HG02588 (cell line): ENCODE results near the gene OAT.

Experiments
- ATAC-seq: cut with Tn5 transposase; IDR thresholded peaks from one replicate; pipeline ENCODE4 v1.9.1; 2021; ENCODE audit warnings: mild to moderate bottlenecking, moderate library complexity; ENCODE audit not compliant: unreplicated experiment

OAT gene

DNA sequence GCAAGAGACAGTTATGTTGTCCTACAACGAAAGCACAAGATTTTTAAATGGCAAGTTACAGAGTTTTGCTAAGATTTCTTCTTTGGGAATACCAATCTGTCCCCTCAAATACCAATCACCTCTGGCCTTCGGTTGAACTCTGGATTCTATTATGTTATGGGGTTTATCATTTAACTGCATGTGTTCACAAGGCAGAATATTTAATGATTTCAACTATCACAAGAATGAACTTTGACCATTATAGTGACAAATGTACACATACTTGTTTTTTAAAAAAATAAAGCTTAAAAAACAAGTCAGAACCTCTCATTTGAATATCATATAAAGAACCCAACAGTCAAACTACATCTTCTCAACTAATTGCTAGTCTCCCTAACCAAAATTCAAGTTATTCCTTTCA is 11.3 kb downstream of the OAT start:
- no peak for ATAC-seq

DNA sequence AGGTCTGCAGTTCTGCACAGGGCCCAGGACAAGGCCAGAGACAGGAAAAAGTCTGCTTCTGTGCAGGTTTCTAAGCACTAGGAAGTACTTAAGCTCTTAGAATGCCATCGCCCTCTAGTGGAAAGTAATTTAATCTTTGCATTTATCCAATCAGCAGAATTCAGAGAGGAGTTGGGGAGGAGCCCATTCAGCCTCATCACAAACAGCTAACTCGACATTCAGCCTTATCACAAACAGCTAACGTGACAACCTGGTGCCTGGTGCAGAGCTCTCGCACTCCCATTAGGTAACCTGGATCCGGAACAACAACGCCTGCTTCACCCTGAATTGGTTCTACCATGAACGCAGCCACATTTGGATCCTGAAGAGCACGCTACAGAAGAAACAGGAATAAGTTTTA is 15.2 kb downstream of the OAT start:
- ATAC-seq = peak; percentile 71

DNA sequence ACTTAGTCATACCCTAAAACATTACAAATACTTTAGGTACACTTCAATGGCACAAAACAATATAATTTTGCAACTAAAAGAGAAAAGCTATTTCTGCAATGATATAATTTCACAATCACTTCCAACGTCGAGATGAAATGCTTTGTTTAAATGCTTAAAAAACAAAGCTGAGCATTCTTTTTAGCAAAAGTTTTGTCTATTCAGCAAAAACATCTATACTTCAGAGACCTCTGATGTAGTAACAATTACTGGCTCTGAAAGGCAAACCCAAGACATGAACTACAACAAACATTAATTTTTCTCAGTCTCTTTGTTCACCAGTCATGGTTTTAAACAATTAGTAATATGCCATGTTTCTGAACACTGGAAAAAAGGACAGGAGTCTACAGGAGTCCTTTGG is 16.4 kb downstream of the OAT start:
- no peak for ATAC-seq

DNA sequence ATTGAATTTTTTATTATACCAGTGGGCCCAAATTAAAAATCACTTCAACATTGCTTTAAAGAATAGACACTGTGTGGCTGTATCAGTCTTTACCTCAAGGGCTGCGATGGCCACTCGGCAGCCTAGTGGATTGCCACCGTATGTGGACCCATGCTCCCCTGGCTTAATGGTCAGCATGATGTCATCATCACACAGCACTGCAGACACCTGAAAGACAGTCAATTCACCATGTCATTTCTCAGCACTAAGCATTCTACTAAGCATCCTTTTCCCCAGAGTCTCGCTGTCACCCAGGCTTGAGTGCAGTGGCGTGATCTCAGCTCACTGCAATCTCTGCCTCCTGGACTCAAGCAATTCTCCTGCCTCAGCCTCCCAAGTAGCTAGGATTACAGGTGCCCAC is 17.1 kb downstream of the OAT start:
- no peak for ATAC-seq

DNA sequence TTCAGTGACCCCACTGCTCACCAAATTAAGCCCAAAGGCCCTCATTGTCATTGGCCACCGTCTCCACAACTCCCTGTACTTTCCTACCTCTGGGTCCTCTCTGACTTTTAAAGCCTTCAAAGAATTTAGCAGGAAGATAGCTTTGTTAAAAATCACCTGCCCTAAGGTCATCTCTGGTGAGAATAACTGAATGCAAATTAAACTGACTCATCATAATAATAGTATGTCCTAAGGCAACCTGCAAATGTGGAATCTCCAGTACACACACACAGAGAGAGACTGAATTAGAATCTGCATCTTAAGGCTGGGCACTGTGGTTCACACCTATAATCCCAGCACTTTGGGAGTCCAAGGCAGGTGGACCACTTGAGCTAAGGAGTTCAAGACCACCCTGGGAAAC is 24.1 kb downstream of the OAT start:
- no peak for ATAC-seq

DNA sequence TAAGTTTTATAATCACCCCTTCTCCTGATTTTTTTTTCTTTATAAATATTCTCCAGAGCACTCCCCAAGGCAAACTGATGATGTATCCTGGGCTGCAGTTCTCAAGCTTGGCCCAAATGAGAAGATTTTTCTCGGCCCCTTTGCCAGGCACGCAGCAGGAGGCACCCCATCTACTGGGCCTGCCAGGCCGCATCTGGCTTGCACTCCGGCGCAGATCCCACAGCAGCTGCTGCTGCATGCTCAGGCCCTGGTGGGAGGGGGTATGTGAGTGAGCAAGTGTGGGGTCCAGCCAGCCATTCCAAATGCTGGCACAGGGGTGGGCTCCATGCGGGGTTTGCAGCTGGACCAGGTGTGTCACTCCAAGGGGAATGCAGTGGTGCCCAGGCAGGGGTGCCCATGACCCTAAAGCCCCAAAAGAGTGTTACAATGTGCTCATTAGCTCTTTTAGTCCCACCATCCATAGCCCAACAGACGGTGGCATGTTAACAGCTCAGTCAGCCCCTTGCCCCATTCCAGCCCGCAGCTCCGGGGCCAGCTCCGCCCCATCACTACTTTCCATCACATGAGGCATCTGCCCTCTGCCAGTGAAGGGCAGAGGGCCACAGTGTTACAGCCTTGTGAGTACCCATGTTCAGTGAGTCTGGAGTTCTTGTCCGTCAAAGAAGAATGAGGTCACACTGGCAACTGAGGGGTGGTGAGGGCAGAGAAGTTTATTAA is 25.9 kb downstream of the OAT start:
- ATAC-seq = no peak

DNA sequence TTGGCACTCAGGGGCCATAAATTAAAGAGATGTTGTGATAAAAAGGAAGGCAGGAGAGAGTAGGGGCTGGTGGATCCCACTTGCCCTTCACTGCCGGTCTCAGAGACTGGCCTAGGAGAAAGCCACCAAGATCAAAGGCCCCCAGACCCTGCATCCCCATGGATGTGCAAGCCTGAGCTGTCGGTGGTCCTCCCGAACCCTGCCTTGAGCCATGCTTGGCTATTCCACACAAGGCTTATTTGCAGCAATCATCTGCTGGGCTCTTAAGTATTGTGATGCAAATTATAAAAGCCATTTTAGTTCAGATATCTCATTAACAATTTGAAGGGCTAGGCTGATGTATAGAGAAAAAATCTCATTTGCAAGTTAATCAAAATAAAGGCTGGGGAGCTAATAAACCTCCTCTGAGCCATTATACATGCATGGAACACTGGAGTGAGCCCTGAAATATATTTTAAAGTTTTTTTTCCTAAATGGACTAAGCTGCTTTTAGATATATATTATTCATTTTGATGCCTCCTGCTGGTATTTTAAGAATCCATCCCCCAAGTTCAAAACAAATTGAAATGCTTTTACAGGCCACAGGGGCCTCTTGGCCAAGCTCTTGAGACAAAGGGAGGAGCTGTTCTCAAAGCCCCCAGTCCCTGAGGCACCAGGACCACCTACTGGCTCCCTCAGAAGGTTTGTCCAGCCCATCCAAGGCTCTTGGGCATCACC is 28.1 kb downstream of the OAT start:
- ATAC-seq = no peak

DNA sequence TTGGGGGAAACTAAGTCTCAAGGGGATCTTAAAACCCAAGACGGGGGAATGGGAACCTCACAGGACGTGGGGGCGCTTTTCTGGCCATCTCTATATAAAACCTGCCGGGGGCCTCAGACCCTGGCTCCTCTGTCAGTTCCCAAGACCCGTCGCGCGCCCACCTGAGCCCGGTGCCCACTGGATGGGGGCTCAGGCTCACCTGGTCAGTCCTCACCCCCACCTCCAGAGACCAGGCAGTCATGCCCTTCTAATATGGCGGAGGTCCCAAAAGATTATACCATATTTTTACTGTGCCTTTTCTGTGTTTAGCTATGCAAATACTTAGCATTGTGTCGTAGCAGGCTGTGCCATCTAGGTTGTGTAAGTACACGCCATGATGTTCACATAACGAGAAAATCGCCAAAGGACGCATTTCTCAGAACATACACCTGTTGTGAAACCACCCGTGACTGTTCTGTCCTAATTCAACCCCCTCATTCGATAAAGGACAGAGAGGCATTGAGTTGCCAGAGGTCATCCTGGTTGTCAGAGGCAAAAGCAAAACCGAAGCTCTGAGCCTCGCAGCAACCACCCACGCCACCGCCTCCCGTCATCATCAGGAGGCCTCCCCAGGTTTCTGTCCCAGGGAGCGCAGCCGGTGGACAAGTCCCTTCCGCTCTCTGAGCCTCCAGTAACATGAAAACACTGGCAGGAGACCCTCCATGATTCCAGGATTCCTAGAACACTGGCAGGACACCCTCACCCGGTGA is 28.9 kb downstream of the OAT start:
- no peak for ATAC-seq

DNA sequence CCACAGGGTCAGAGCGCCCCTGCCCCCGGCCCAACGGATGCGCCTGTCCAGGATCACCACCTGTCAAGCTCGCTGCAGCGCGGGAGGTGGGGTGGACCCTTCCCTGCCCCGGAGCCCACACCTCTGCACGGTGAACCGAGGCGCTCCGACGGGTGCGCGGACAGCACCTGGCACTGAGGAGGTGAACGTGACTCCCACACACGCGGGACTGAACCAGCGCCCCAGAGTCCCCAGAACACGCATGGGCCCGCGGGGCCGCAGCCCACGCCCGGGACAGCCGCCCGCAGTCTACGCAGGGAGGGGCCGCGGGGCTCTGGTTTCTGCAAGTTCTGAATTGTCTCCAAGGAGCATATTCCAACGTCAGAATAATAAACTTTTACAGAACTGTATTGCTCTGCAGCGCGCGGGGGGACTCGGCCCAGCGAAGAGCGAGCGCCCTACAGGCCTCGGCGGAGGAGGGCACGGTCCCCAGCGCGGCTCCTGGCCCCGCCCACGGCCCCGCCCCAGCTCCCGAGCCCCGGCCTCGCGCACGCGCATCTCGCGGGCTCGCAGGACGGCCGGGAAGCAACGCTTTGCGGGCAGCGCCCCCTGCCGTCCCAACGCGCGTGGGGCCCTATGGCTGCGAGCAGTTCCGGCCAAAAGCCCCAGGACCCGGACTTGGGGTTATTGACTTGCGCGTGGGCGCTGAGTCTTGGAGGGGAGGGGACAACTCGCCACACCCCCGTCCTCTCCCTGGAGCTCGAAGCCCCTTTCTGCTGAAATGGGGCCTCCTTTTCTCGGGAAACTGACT is 29.7 kb downstream of the OAT start:
- peak; percentile 92 for ATAC-seq

DNA sequence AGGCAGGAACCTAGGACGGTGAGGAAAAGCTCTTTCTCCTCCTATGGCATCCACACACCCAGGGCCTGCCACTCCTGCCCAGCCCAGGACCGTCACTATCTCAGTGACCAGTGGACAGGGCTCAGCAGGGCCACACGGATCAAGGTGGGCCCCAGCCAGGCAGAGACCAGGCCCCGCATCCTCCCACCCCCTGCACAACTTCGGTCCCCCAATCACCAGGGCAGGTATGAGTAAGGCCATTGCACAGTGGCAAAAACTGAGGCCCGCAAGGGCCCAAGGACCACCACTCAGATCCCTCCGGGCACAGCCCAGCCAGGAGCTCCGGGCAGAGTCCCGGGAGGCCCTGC is 30.3 kb downstream of the OAT start:
- no peak for ATAC-seq

DNA sequence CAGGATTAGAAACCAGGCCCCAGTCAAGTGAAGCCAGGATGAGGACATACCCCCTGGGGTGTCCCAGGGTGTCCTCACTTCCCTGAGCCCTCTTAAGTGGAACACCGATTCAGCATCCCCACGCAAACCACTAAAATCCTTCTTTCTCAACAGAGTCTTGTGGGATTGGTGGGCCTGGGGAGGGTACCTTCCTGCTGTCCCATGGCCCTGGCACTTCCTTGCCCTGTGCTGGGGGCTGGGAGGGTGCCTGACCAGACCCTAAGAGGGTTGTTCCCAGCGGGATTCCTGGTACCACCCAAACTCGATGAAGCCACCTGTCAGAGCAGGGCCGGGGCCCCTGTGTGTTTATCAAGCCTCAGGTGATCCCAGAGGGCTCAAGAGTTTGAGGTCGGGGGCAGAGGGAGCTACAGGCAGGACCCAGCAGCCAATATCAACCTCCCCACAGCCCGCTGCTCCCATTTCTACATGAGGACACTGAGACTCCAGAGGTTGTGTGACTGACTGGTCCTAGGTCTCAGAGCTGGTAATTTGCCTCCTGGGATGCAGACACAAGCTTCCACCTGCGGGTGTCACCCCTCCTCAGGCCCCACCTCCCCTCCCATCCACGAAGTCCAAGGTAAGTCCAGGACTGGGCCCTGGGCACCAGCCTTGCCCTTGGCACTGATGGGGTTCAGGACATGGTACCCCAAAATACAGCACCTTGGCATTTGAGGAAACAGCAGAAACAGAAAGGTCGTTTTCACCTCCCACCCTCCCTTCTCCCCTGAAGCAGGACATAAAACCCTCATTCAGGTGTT is 31.4 kb downstream of the OAT start:
- ATAC-seq = no peak

DNA sequence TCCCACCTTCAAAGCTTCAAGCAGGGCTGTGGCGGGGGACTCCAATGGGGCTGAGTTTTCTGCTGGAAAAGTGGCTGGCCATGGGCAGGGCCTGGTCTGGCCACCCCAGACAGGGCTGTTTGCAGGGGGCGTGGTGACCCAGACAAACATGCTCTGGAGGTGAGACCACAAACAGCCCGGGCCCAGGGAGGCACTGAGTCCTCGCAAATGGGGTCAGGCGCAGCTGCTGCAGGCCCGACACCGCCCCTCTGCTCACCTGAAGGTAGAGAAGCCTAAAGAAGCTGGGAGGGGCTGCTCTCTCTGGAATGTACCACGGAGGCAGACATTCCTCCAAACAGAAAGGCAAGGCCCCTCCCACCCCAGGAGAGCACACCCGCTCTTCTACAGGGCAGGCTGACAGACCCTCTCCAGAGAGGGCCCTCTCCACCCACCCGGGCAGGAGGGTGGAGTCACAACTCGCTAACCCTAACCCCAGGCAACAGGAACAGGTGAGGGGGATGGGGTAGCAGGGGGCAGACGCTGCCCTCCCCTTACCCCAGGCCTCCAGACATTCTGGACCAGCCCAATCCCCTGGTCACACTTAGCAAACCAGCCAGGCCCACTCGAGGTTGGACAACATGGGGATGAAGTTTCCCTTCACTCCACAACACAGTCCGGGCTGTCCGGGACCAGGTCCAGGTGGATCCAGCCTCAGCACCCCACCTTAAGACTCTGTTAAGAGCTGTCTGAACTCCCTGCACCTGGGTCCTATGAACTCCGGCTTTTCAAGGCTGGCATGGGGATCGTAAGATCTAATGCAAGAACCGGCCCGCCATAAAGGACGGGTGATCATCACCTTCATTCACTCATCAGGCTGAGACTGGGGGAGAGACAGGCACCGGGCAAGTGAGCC is 32.3 kb downstream of the OAT start:
- no peak for ATAC-seq

DNA sequence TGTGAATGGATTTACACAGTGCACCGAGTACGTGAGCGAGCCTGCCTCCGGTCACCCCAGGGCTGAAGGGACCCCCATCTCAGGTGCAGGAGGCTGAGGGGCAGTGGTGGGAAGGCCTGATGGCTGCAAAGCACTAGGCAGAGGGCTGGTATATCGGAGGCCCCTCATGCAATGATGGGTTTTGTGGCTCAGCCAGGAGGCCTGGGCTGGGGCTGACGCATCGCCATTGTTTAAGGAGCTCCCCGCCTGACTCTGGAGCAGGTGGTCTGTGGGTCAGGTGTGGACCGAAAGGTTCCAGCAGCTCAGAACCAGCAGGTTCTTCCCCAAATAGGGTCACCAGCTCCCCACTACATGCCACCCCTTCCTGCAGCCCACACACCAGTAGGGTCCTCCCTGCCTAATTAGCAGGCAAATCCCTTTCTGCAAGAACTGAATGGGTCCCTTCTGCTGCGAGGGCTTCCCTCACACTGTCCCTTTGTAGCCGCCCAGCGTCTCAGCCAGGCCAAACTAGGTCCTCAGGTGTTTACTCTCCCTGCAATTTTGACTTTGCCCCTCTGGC is 33.0 kb downstream of the OAT start:
- no peak for ATAC-seq

DNA sequence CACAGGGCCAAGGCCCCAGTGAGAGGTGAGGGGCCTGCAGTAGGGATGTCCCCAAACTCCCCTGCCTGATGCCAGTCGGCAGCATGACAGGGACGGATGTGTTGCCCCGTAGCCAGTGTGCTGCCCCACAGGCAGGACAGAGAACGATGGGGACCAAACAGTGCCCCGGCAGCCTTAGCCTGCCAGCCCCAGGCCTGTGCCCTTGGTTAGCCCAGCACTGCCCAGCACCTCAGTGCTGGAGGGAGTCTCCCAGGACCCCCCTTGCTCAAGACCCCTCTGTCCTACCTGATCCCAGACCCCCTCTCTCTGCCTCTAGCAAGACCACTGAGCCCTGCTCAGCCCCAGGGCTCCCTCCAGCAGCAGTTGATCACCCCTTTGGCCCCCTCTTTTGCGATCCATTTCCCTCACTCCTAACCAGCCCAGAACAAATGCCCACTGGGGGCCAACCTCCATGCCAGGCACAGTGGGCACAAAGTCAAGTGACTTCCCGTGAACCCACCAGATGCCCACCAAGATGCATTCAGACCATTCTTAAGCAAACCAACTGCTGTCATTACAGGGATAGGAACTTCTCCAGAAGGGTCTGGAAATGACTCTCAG is 34.0 kb downstream of the OAT start:
- ATAC-seq = no peak

DNA sequence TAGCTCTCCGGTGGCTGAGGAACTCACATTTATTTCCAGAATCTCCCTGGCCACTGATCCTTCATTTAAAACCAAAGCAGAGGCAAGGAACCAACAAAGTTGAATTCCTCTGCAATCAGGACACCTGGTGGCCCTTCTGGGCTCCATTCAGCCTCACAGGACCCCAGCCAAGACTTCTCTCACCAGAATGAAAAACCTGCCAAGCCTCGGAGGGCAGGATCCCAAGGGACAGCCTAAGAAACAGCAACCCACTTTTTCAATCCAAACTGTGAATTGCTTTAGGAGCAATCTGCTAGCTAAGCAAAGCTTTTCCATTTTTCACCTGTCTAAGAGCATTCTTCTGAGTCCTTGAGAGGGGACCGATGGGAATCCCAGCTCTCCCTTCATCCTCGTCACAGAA is 34.6 kb downstream of the OAT start:
- ATAC-seq = no peak

DNA sequence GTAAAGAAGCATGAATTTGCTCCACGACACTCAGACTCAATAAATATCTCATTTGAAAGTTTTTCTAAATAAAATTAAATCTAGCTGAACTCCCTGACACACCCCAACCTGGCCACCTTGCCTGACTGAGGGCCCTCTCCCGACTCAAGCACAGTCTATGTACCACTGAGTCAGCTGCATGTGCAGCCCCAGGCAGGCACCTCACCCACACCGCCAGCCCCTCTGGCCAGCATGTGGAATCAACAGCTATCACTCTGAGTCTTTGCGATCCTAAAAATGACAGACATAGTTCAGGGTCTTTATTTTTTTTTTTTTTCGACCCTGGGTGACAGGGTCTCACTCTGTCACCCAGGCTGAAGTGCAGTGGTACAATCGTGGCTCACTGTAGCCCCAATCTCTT is 35.2 kb downstream of the OAT start:
- no peak for ATAC-seq

DNA sequence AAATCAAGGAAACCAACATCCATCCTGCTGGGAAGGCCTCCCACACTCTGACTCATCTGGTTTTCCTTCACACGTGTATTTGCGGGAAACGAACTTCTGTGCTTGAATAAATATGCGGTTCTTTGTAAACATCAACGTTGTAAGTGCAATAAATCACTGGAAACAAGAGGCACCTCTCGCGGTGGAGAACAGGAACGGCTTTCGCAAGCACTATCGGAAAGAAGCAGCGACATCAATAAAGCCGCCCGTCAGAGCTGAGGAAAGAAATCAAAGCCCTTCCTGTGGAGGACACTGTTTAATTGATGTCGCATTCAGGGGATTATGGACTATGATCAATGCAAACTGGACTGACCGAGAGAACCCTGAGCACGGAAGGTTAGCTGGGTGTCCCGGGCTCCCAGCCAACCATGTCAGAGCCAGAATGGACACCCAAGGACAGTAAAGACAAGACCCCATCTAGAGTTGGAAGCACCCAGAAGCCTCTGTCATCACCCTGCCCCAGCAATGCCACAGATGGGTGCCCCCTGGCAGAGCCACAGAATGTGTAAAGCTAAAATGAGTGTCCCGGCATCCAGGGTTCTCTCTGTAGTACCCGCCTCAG is 37.6 kb downstream of the OAT start:
- ATAC-seq = no peak

DNA sequence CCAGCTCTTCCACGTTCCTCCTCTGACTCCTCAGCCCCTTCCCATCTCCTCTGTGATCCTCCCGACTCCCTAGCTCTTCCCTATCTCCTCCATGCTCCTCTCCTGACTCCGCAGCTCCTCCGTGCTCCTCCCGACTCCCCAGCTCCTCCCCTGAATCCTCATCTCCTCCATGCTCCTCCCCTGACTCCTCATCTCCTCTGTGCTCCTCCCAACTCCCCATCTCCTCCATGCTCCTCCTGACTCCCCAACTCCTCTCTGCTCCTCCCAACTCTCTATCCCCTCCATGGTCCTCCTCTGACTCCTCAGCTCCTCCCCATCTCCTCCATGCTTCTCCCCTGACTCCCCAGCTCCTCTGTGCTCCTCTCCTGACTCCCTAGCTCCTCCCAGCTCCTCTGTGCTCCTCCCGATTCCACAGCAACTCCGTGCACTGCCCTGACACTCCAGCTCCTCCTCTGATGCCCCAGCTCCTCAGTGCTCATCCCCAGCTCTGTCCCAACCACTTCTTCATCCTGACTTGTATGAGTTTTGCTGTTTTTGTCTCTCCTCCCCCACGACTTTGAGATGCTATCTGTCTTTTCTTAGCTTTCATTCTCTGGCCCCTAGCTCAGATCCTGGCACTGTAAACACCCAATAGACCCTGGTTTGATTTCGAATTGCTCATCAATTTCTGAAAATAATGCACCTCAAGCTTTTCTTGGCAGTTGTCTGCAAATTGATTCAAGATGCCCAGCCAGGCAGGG is 38.3 kb downstream of the OAT start:
- ATAC-seq = no peak
